T follicular helper cell (primary cell): ENCODE measurements around the gene CPSF4L.

Experiments
- DNase-seq: peaks from one replicate; pipeline ENCODE4 v3.0.0-alpha.2; 2020; ENCODE audit warnings: low read depth

Gene CPSF4L

GRCh38 chr17:73232587-73233373 is 28.9 kb downstream of the CPSF4L start:
- DNase-seq = no peak

- DNase-seq = peak; percentile 94
These were observed 29.7 kb downstream of the CPSF4L start for GRCh38 chr17:73231841-73232586.

- no peak for DNase-seq
These were observed 30.3 kb downstream of the CPSF4L start for GRCh38 chr17:73231395-73231794.

- DNase-seq = no peak
These were observed 31.6 kb downstream of the CPSF4L start for GRCh38 chr17:73230088-73230487.

GRCh38 chr17:73228748-73229236 is 32.9 kb downstream of the CPSF4L start:
- DNase-seq = no peak

- no peak for DNase-seq
These were observed 33.7 kb downstream of the CPSF4L start for GRCh38 chr17:73227944-73228343.

GRCh38 chr17:73227379-73227778 is 34.3 kb downstream of the CPSF4L start:
- no peak for DNase-seq

GRCh38 chr17:73226556-73227172 is 35.0 kb downstream of the CPSF4L start:
- no peak for DNase-seq

- DNase-seq = no peak
These were observed 36.9 kb downstream of the CPSF4L start for GRCh38 chr17:73224663-73225305.

- no peak for DNase-seq
These were observed 37.4 kb downstream of the CPSF4L start for GRCh38 chr17:73224237-73224636.

- DNase-seq = no peak
These were observed 38.0 kb downstream of the CPSF4L start for GRCh38 chr17:73223626-73224230.

- DNase-seq = no peak
These were observed 46.2 kb downstream of the CPSF4L start for GRCh38 chr17:73215447-73215846.

- DNase-seq = no peak
These were observed 46.8 kb downstream of the CPSF4L start for GRCh38 chr17:73214851-73215250.

GRCh38 chr17:73214008-73214407 is 47.7 kb downstream of the CPSF4L start:
- DNase-seq = no peak

- DNase-seq = peak; percentile 59
These were observed 49.9 kb downstream of the CPSF4L start for GRCh38 chr17:73211745-73212144.

GRCh38 chr17:73210002-73210678 is 51.5 kb downstream of the CPSF4L start:
- DNase-seq = no peak

GRCh38 chr17:73209436-73209835 is 52.2 kb downstream of the CPSF4L start:
- no peak for DNase-seq

GRCh38 chr17:73208139-73208827 is 53.4 kb downstream of the CPSF4L start:
- no peak for DNase-seq

GRCh38 chr17:73205459-73205961 is 56.2 kb downstream of the CPSF4L start:
- DNase-seq = no peak

- DNase-seq = no peak
These were observed 57.7 kb downstream of the CPSF4L start for GRCh38 chr17:73203788-73204479.
